ENCODE results near the gene MAP7.
A peak's percentile ranks its signal among the peaks of the same experiment; 100 is the strongest.

The MAP7 gene

GRCh38 chr6:136550330-136551071, at the start of gene MAP7:
Gene MAP7 (minus strand): TSS chr6:136550422. CDS start chr6:136550408, 14 bp downstream.
- Histone ChIP-seq H3F3A (ENCODE audit: control insufficient read depth, insufficient read depth) (no peaks in the 10 kb centered on the region), H3K27ac (ENCODE audit: low read depth, low read length) (no peak within 1 kb of the TSS), H3K4me2 (ENCODE audit: low read length) (peak within 1 kb of the TSS; percentile 35; the same call in 1 of the 2 replicates), H3K36me3 (ENCODE audit: control insufficient read depth, low read length) (no peaks in the 10 kb centered on the region), H3K27me3 (ENCODE audit: control insufficient read depth, low read length) (peaks cover 14% of the 10 kb centered on the region), H3K4me3 (ENCODE audit: low read length) (no peak within 1 kb of the TSS), H3K79me2 (ENCODE audit: control insufficient read depth, low read length) (no peaks in the 10 kb centered on the region), H4K20me1 (ENCODE audit: control insufficient read depth, insufficient read depth, low read depth, low read length) (no peaks in the 10 kb centered on the region), H3K9me2 (replicated peaks; ENCODE audit: control insufficient read depth, low read length) (no peaks in the 10 kb centered on the region), H3K9me3 (ENCODE audit: control insufficient read depth, insufficient read depth, low read length) (no peaks in the 10 kb centered on the region), H3K4me1 (ENCODE audit: control insufficient read depth, low read length) (no peaks in the 10 kb centered on the region)
- TF ChIP-seq CTCF (IDR thresholded peaks at IDR 0.05; ENCODE audit: low read depth, low read length, poor library complexity, severe bottlenecking) (peak; percentile 61), EZH2phosphoT487 (IDR thresholded peaks at IDR 0.05; ENCODE audit: borderline replicate concordance, low read length) (no peak)

GRCh38 chr6:136599329-136600011, 49.2 kb upstream of the MAP7 start:
- no peak overlapping the region for H3K4me3 ChIP-seq (ENCODE audit: low read length)

GRCh38 chr6:136598048-136598447, 47.8 kb upstream of the MAP7 start:
- no peaks in the 10 kb centered on the region for H4K20me1 ChIP-seq (ENCODE audit: control insufficient read depth, insufficient read depth, low read depth, low read length)
- no peaks in the 10 kb centered on the region for H3K9me2 ChIP-seq (replicated peaks; ENCODE audit: control insufficient read depth, low read length)
- no peaks in the 10 kb centered on the region for H3K27me3 ChIP-seq (ENCODE audit: control insufficient read depth, low read length)
- H3K9me3 ChIP-seq (ENCODE audit: control insufficient read depth, insufficient read depth, low read length) = no peaks in the 10 kb centered on the region
- H3F3A ChIP-seq (ENCODE audit: control insufficient read depth, insufficient read depth) = no peaks in the 10 kb centered on the region
- peaks cover 6% of the 10 kb centered on the region for H3K4me1 ChIP-seq (ENCODE audit: control insufficient read depth, low read length)
- H3K27ac ChIP-seq (ENCODE audit: low read depth, low read length) = no peak overlapping the region
- TF ChIP-seq EZH2phosphoT487 (IDR thresholded peaks at IDR 0.05; ENCODE audit: borderline replicate concordance, low read length) (no peak), CTCF (IDR thresholded peaks at IDR 0.05; ENCODE audit: low read depth, low read length, poor library complexity, severe bottlenecking) (no peak)
- no peak overlapping the region for H3K4me3 ChIP-seq (ENCODE audit: low read length)
- no peaks in the 10 kb centered on the region for H3K79me2 ChIP-seq (ENCODE audit: control insufficient read depth, low read length)
- no peaks in the 10 kb centered on the region for H3K36me3 ChIP-seq (ENCODE audit: control insufficient read depth, low read length)
- H3K4me2 ChIP-seq (ENCODE audit: low read length) = no peak overlapping the region

More at GRCh38 chr6:136599329-136600011, 49.2 kb upstream of the MAP7 start:
- H3K9me3 ChIP-seq (ENCODE audit: control insufficient read depth, insufficient read depth, low read length) = no peaks in the 10 kb centered on the region
- no peaks in the 10 kb centered on the region for H3F3A ChIP-seq (ENCODE audit: control insufficient read depth, insufficient read depth)
- H3K79me2 ChIP-seq (ENCODE audit: control insufficient read depth, low read length) = no peaks in the 10 kb centered on the region
- no peak overlapping the region for H3K27ac ChIP-seq (ENCODE audit: low read depth, low read length)
- H3K4me1 ChIP-seq (ENCODE audit: control insufficient read depth, low read length) = no peaks in the 10 kb centered on the region
- H4K20me1 ChIP-seq (ENCODE audit: control insufficient read depth, insufficient read depth, low read depth, low read length) = no peaks in the 10 kb centered on the region
- no peaks in the 10 kb centered on the region for H3K36me3 ChIP-seq (ENCODE audit: control insufficient read depth, low read length)
- TF ChIP-seq CTCF (IDR thresholded peaks at IDR 0.05; ENCODE audit: low read depth, low read length, poor library complexity, severe bottlenecking) = no peak
- no peak for TF ChIP-seq EZH2phosphoT487 (IDR thresholded peaks at IDR 0.05; ENCODE audit: borderline replicate concordance, low read length)
- H3K27me3 ChIP-seq (ENCODE audit: control insufficient read depth, low read length) = no peaks in the 10 kb centered on the region
- H3K4me2 ChIP-seq (ENCODE audit: low read length) = no peak overlapping the region
- H3K9me2 ChIP-seq (replicated peaks; ENCODE audit: control insufficient read depth, low read length) = no peaks in the 10 kb centered on the region

Data from DOHH2 (cell line).